Urothelium cell line (cell line): ENCODE measurements around the gene PDP2.

ENCODE experiments used
- DNase-seq: peaks from one replicate; pipeline ENCODE4 v3.0.0; 2011; ENCODE audit warnings: low spot score, mixed read lengths
- FAIRE-seq: peaks from 2 replicates; lab custom pipeline; 2011; peaks lifted over from hg19 to GRCh38; lab: Jason Lieb, UNC

The PDP2 gene, protein sequence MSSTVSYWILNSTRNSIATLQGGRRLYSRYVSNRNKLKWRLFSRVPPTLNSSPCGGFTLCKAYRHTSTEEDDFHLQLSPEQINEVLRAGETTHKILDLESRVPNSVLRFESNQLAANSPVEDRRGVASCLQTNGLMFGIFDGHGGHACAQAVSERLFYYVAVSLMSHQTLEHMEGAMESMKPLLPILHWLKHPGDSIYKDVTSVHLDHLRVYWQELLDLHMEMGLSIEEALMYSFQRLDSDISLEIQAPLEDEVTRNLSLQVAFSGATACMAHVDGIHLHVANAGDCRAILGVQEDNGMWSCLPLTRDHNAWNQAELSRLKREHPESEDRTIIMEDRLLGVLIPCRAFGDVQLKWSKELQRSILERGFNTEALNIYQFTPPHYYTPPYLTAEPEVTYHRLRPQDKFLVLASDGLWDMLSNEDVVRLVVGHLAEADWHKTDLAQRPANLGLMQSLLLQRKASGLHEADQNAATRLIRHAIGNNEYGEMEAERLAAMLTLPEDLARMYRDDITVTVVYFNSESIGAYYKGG

DNA sequence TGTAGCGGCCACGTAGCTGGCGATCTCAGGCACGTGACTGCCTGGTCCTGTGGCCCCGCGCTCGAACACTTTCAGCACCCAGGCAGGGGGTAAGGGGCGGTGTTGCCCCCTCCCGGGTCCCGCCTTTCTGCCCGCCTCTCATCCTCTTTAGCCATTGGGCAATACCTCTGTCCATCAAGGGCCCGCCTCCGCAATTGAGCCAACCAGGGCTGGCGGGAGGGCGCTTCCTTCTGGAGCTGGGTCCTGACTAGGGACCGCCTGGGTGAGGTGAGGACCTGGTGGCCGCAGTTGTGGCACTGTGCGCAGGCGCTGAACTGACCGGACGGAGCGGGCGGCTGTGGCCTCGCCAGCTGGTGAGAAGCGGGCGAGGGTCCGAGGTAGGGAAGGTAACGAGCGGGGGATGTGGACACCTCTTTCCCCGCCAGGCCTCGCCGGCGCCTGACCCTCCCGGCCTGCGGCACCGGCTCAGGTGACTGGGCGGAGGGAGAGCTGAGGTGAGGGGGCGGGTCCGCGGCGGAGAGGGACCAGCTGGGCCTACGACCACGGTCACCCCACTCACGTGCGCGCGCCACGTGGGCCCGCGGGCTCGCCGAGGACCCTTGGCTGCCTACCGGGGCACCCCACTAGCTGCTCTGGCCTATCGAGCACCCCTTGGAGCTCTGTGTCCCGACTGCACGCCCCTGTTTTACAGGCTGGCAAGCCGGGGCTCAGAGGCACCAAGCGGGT is at the start of gene PDP2:
Gene PDP2, plus strand, starts transcription at position 228 of the 726 bp plus-strand sequence. CDS start 3,770 bp downstream, outside the sequence.
- DNase-seq (peak; percentile 96), FAIRE-seq (peak; percentile 17)

DNA sequence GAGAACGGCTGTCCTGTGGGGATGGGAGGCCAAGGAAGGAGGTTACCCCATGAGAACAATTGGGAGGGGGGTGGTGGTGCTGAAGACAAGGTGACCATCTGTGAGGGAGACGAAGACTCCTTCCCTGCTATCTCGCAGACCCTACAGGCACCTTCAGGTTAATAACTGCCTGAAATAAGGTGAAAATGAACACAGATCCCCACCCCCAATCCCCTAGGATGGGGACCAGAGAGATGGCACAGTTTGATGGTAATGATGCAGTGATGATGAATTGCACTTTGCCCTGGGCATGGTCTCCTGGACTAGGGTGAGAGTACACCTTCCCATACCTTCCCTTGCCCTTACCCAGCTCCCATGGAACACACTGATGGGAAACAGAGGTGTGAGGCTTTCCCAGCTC is 48.1 kb upstream of the PDP2 start:
- no peak for DNase-seq
- peak; percentile 9 for FAIRE-seq

DNA sequence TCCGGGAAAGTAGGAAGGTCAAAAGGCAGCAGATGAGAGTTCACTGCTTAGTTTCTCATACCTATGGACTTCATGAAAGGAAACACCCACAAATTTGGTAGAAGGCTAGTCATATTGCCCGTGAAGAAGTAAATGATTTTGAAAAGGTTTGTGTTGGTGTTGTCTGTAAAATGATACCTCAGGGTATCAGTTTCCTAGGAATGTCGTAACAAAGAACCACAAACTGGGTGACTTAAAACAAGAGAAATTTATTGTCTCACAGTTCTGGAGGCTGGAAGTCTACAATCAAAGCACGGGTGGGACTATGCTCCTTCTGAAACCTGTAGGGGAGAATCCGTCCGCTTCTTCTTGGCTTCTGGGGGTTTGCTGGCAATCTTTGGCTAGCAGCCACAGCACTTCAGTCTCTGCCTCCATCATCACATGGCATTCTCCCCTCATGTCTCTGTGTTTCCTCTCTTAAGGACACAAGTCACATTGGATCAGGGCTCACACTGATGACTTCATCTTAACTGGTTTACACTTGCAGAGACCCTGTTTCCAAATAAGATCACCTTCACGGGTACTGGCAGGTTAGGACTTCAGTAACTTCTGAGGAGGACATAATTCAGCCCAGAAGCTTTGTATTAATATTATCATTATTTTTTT is 47.5 kb upstream of the PDP2 start:
- FAIRE-seq (no peak), DNase-seq (no peak)

DNA sequence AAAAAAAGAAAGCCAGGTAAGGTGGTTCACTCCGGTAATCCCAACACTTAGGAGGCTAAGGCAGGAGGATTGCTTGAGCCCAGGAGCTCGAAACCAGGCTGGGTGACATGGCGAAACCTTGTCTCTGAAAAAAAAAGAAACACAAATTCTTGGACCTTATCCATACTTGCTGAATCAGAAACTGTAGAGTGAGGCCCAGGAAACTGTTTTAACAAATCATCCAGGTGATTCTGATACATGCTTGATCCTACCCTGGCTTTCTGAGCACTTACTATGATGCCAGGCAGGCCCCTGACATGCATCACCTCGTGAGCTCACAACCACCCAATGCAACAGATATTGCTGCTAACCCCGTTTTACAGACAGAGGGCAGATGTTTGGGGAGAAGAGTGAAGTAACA is 45.6 kb upstream of the PDP2 start:
- no peak for DNase-seq
- no peak for FAIRE-seq

DNA sequence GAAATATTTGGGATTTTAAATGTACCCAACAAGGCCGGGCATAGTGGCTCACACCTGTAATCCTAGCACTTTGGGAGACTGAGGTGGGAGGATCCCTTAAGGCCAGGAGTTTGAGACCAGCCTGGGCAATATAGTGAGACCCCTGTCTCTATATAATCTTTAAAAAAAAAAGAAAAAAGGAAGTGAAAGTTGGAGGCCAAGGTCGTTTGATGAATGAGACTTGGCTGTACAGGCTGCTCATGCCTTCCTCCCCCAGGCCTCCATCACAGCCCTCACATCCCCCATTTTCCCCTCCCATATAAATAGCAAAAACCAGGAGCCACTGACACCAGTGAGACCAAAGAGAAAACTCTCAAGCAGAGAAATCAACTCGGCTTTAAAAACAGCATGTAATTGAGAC is 39.4 kb upstream of the PDP2 start:
- FAIRE-seq (no peak), DNase-seq (no peak)

DNA sequence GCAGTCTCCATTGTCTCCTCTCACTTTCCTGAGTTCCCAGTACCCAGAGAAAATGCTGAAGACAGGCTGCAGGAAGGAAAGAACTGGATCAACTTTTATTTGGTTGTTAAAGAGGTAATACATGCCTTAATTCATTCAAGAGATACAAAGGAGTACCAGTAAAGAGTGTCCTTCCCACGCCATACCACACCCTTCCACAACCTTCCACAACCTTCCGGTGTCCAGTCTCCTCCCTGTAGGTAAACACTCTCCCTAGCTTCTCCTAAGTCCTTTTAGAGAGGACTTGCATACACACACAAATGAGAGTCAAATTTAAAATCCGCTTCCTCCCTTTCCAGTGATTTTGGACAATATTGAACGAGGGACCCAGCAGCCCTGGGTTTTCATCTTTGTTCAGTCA is 38.9 kb upstream of the PDP2 start:
- no peak for FAIRE-seq

DNA sequence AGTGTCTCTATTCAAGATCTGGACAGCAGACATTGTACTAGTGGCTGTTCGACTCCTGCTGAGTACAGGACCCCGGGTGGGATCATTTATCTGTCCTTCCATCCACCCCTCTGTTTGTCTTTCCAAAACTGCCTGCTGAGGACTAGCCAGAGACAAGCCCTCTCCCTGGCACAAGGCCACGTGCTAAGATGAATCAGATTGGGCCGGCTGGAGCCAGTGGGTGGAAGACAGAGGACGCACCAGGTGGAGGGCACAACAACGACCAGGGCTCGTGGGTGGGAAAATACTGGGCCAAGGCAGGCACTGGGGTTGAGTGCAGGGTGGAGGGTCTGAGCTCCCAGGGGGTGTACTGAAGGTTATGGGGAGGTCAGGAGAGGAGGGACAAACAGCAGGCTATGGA is 37.5 kb upstream of the PDP2 start:
- DNase-seq (peak; percentile 41), FAIRE-seq (no peak)

More for the DNA sequence above, 38.9 kb upstream of the PDP2 start:
- no peak for DNase-seq

DNA sequence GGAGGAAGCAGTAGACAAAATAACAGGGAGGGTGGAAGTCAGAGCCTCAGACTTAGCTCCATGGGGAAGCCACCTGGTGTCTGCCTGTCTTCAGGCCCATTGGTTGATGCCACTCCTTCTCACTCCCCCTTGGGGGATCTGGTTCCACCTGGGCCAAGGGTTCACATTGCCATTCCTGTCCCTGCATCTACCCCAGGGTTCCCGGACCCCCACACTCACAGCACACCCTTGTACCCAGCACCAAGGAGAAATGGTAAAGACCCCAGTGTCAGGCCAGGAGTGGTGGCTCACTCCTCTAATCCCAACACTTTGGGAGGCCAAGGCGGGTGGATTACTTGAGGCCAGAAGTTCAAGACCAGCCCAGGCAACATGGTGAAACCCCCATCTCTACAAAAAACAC is 37.1 kb upstream of the PDP2 start:
- DNase-seq (no peak), FAIRE-seq (no peak)

DNA sequence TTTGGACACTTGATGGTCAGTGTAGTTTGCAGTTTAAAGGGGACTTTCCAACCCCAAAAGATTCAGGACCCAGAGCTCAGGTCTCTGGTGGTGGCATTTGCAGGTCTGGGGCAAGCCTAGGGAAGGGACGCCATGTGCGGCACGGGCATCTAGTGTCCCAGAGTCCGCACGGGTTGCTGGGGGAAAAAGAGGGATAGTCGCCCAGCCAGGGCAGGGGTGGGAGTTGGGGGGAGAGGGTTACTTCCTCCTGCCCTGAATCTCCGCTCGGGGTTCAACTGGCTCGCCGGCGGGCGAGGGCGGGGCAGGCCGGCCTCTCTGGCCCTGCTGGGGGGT is 36.3 kb upstream of the PDP2 start:
- DNase-seq: no peak

DNA sequence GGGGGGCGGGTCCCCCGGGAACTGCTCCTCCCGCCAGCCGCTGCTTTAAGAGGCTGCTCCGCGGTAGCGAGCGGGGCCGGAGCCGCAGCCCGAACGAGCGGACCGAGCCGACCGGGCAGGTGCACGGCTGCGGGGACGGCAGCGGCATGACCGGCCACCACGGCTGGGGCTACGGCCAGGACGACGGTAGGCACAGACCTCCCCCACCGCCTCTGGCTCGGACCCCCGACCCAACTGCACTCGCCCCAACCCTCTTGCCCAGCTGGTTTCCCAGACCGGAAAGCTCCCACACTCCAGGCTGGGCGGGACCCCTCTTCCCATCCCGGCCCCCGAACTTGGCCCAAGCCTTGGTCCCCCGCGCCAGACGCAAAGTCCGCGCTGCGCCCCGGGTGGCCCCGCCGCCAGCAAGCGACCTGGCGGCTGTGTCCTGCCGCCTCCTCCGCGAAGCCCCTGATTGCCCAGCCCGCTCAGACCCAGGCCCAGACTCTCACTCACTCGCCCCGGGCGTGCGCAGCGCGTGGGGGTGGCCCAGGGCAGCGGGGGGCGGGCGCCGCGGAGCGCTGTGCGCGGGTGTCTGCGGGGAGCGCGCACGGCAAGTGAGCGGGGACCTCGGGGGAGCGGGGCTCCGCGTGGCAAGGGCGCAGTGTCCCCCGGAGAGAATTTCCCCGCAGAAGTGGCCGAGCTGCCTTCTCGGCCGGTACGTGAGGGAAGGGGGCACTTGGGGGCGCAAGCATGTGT is 35.8 kb upstream of the PDP2 start, which contains the start of gene CA7:
Gene CA7, plus strand, starts transcription at position 73 of the 738 bp plus-strand sequence. Its CDS starts 74 bp downstream, at position 147.
- DNase-seq (no peak), FAIRE-seq (no peak)

More for the DNA sequence above, 36.3 kb upstream of the PDP2 start:
- no peak for FAIRE-seq

DNA sequence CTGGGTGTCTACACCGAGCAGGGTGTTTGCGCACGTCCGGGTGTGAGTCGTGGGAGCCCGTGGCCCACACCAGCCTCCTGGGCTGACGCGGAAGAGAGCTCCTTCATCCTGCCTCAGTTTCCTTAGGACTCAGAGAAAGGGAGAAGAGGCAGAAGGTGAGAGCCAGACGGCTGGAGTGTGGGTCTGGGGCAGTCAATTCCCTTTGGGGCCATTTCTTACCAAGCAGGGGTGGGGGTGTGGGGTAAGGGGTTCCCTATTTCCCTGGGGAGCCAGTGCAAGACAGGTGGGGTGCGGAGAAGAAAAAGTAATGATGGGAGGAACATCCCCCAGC is 35.3 kb upstream of the PDP2 start:
- DNase-seq (no peak), FAIRE-seq (no peak)

DNA sequence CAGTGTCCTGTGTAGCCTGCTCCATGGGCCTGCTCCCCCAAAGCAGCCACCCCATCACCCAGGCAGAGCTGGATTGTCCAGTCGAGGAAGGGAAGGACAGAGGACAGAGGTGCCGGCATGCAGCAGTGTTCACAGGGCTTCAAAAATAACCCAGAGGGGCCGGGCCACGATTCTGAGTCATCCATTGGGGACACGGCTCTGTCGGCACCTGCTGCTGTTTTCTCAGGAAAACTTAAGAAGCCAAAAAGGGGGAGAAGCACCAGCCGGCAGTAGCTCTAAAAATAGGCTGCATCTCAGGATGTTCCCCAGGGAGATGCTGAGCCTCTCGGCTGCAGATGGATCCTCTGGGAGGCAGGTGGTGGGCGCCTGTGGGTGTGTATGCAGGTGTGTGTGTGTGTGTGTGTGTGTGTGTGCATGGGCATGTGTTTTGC is 34.5 kb upstream of the PDP2 start:
- DNase-seq (peak; percentile 48), FAIRE-seq (no peak)

DNA sequence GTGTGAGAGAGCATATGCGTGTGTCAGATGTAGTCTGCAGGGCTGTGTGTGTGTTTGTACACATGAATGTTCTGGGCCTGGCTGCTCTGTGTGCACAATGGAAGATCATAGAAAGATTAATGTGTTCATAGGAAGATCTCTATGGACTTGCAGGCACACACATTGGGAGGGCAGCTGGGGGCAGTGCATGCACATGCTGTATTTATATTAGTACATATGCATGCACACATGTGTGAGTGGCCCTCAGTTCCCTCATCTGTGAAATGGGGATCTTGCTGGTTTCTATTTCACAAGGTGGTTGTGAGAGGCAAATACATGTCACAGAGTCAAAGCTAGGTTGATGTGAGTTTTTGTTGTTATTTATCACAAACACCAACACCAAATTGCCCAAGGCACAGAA is 34.0 kb upstream of the PDP2 start:
- FAIRE-seq (no peak), DNase-seq (no peak)

DNA sequence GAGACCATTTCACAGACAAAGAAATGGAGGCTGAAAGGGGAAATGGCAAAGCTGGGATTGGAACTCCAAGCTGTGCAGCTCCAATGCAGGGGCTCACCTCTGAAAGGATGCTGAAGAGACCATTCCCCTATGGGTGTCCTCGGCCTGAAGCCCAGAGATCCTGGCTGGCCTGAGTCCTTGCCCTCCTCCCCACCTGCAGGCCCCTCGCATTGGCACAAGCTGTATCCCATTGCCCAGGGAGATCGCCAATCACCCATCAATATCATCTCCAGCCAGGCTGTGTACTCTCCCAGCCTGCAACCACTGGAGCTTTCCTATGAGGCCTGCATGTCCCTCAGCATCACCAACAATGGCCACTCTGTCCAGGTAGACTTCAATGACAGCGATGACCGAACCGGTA is 33.5 kb upstream of the PDP2 start:
- FAIRE-seq (no peak), DNase-seq (no peak)

DNA sequence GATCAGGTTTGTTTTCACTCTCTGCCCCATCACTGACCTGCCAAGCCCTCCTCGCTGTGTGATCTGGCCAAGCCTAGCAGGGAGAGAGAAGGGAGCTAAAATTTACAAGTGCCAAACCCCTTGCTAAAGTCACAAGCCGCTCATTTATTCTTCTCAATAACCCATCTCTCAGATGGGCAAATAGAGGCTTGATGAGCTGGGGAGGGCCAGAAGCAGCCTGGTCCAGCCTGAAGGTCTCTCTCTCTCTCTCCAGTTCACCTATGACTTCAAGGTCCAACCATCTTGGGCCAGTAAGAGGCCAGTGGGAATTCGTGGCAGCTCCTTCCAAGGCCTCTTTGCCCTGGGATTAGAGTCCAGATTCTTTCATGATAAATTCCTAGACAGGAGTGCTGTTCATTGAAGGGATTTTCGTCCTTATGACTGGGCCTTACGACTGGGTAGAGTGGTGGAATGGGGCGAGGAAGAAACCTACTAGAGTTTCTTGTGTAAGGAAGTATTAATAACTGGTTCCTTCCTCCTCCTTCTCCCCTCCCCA is 32.7 kb upstream of the PDP2 start:
- DNase-seq: no peak
- FAIRE-seq: no peak

DNA sequence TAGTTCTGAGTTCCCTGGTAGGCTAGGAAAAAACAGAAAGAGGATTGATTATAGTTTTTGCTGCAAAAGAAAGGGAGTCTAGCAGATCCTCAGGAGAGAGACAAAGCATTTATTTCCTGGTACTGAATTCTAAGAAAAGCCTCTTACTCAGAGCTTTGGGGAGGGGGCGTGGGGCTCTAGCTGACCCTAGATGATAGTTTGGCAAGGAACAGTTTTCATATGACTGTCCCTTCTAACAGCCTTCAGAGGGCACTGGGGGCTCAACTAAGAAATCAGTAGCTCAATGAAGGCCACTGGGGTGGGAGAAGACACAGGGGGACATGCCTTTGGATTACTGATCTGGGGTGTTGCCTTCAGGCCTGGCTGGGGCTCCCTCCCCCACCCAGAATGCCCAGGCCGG is 32.1 kb upstream of the PDP2 start:
- DNase-seq (no peak), FAIRE-seq (no peak)

DNA sequence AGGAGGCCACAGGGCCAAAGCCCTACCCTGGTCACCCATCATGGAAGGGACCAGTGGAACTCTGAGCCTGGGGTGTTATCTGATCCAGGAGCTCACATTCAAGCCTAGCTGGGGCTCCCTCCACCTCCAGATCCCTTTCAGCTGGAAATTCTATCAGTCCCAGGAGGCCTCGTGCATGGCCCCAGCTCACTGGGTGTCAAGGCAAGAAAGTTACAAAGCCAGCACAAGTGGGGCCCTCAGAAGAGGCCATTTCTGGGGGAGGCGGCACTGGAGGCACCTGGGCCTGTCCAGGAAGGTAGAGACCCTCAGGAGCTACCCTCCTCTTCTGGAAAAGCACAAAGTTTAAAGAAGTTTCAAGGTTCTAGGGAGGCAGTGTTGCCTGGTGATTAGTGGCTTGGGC is 31.3 kb upstream of the PDP2 start:
- no peak for FAIRE-seq
- DNase-seq: no peak

DNA sequence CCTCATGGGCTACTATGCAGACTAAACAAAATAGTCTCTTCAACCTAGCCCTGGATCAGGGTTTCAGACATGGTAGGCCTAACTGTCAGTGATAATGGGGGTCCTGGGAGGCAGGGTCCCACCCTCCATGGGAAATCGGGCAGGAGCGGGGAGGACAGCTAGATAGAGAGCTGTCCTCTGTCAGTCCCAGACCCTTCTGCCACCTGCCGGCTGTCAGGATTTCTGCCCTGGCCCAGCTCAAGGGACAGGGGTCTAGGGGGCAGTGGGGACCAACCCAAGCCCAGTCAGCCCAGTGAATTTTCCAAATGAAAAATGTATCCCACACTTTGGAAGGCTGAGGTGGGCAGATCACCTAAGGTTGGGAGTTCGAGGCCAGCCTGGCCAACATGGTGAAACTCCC is 30.8 kb upstream of the PDP2 start:
- FAIRE-seq (no peak), DNase-seq (no peak)

DNA sequence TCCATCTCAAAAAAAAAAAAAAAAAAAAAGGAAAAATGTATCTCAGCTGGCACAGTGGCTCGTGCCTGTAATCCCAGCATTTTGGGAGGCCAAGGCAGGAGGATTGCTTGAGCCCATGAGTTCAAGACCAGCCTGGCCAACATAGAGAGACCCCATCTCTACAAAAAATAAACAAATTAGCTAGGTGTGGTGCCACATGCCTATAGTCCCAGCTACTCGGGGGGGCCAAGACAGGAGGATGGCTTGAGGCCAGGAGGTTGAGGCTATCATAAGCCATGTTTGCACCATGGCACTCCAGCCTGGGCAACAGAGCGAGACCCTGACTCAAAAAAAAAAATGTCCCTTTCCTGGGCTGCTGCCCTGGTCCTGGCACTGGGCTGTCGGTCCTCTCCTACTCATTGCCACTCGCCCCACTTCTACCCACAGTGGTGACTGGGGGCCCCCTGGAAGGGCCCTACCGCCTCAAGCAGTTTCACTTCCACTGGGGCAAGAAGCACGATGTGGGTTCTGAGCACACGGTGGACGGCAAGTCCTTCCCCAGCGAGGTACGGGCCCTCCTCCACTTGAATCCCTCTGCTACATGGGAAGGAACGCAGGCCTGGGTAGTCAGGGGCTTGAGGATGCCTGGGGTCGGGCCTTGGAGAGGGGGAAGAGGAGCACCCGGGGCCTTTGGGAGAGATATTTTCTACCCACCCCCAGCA is 30.1 kb upstream of the PDP2 start:
- DNase-seq (no peak), FAIRE-seq (no peak)
